Glomerular visceral epithelial cell (primary cell): ENCODE results near the gene IFNL4.
"Not testable (repeated sequence)": the region's sequence is repeated elsewhere in the genome, so short reads cannot be mapped to it uniquely, and the experiment has no call there.

Source experiments
- DNase-seq: peaks from one replicate; pipeline ENCODE4 v3.0.0-alpha.2; 2016; ENCODE audit errors: extremely low spot score

The IFNL4 gene

GRCh38 chr19:39248806-39249205, at the start of gene IFNL4:
TSS of gene IFNL4 (minus strand) at chr19:39248856.
- DNase-seq, result no peak

- DNase-seq, result no peak
Measured at GRCh38 chr19:39297931-39298634, 49.4 kb upstream of the IFNL4 start.

GRCh38 chr19:39296906-39297305, 48.2 kb upstream of the IFNL4 start:
- no peak for DNase-seq

- DNase-seq, result no peak
Measured at GRCh38 chr19:39296055-39296645, 47.5 kb upstream of the IFNL4 start, which contains the start of gene IFNL1. TSS of gene IFNL1 (plus strand) at chr19:39296407. CDS start at chr19:39296422, 15 bp downstream.

- DNase-seq, result no peak
Measured at GRCh38 chr19:39293394-39293793, 44.7 kb upstream of the IFNL4 start.

- DNase-seq, result no peak
Measured at GRCh38 chr19:39284032-39284431, 35.4 kb upstream of the IFNL4 start.

- no peak for DNase-seq
Measured at GRCh38 chr19:39282021-39282420, 33.4 kb upstream of the IFNL4 start.

GRCh38 chr19:39277598-39277997, 28.9 kb upstream of the IFNL4 start:
- no peak for DNase-seq

GRCh38 chr19:39276740-39277139, 28.1 kb upstream of the IFNL4 start:
- DNase-seq, result no peak

- no peak for DNase-seq
Measured at GRCh38 chr19:39275578-39275977, 26.9 kb upstream of the IFNL4 start.

GRCh38 chr19:39273859-39274258, 25.2 kb upstream of the IFNL4 start:
- not testable (repeated sequence) for DNase-seq

- no peak for DNase-seq
Measured at GRCh38 chr19:39270036-39270871, 21.6 kb upstream of the IFNL4 start.

- DNase-seq, result not testable (repeated sequence)
Measured at GRCh38 chr19:39269369-39269768, 20.7 kb upstream of the IFNL4 start.

- not testable (repeated sequence) for DNase-seq
Measured at GRCh38 chr19:39268531-39269223, 20.0 kb upstream of the IFNL4 start.

GRCh38 chr19:39268085-39268484, 19.4 kb upstream of the IFNL4 start, which contains the start of gene IFNL2:
TSS of gene IFNL2 (plus strand) at chr19:39268396. CDS start at chr19:39268569, 173 bp downstream.
- not testable (repeated sequence) for DNase-seq

- no peak for DNase-seq
Measured at GRCh38 chr19:39265321-39265916, 16.8 kb upstream of the IFNL4 start.

GRCh38 chr19:39264306-39265290, 15.9 kb upstream of the IFNL4 start:
- DNase-seq, result no peak

GRCh38 chr19:39263912-39264305, 15.3 kb upstream of the IFNL4 start:
- DNase-seq, result no peak

GRCh38 chr19:39262496-39262895, 13.8 kb upstream of the IFNL4 start:
- DNase-seq, result no peak

- no peak for DNase-seq
Measured at GRCh38 chr19:39261704-39262103, 13.0 kb upstream of the IFNL4 start.
